IMR-90 (cell line): Measurements from ENCODE around the gene OTUB2. TPM values are rescaled to one million over a fixed set of nuclear protein-coding genes. Genes with fewer than 3 reads are reported as not detected.

Experiments
- ATAC-seq: fragments of 200-7000 bp; cut with Tn5 transposase; 2 replicates; pipeline ENCODE4 v1.9.1; 2020; ENCODE audit warnings: low read depth, mild to moderate bottlenecking, moderate library complexity
- BruUV-seq: library from RNA; stranded (reverse); fragments of 400-500 nt; replicated peaks from 2 replicates; lab custom pipeline; 2021; lab: Mats Ljungman, UMichigan
- CTCF ChIA-PET: fragments of 300-600 bp; formaldehyde crosslinking; extraction: SDS; loops from one replicate; lab custom pipeline; 2021; ENCODE audit warnings: antibody characterized with exemption; lab: Yijun Ruan, JAX
- POLR2A ChIA-PET: fragments of 300-600 bp; sonication (Branson Sonifier 250); formaldehyde crosslinking; loops from one replicate; lab custom pipeline; 2022; ENCODE audit warnings: antibody characterized with exemption; ENCODE audit not compliant: unreplicated experiment; lab: Charles Lee
- DNase-seq: peaks from one replicate; pipeline ENCODE4 v3.0.0; 2013
- H2AFZ ChIP-seq: replicated peaks from 2 replicates; pipeline ENCODE3; 2013; ENCODE audit warnings: low read length, mild to moderate bottlenecking; ENCODE audit not compliant: poor library complexity
- H2AK5ac ChIP-seq: 2 replicates; pipeline ENCODE4 v1.6.1; 2013; ENCODE audit warnings: low read depth, low read length, inconsistent platforms
- H2AK9ac ChIP-seq: replicated peaks from 2 replicates; pipeline ENCODE3; 2013; ENCODE audit warnings: mild to moderate bottlenecking, low read depth, low read length, moderate library complexity; ENCODE audit not compliant: poor library complexity
- H2BK120ac ChIP-seq: 2 replicates; pipeline ENCODE4 v1.6.1; 2013; ENCODE audit warnings: low read depth, low read length, inconsistent platforms
- H2BK15ac ChIP-seq: 3 replicates; pipeline ENCODE4 v1.6.1; 2013; ENCODE audit warnings: low read depth, low read length, inconsistent platforms
- H2BK20ac ChIP-seq: 2 replicates; pipeline ENCODE4 v1.6.1; 2013; ENCODE audit warnings: low read depth, mild to moderate bottlenecking, inconsistent platforms, low read length, moderate library complexity
- H2BK5ac ChIP-seq: 2 replicates; pipeline ENCODE4 v1.6.1; 2013; ENCODE audit warnings: mild to moderate bottlenecking, low read depth, low read length, inconsistent platforms; ENCODE audit not compliant: poor library complexity, severe bottlenecking
- H3K14ac ChIP-seq: replicated peaks from 2 replicates; pipeline ENCODE4 v1.6.1; 2013; ENCODE audit warnings: low read depth, low read length, inconsistent platforms
- H3K18ac ChIP-seq: 2 replicates; pipeline ENCODE4 v1.6.1; 2013; ENCODE audit warnings: low read depth, low read length, control low read depth
- H3K23ac ChIP-seq: 2 replicates; pipeline ENCODE4 v1.6.1; 2013; ENCODE audit warnings: low read depth, low read length, inconsistent platforms
- H3K27ac ChIP-seq: 2 replicates; pipeline ENCODE4 v1.5.1; 2013; ENCODE audit warnings: mild to moderate bottlenecking, control low read depth, low read length; ENCODE audit not compliant: insufficient read depth
- H3K27me3 ChIP-seq: 2 replicates; pipeline ENCODE4 v1.6.1; 2013; ENCODE audit warnings: low read length; ENCODE audit not compliant: control insufficient read depth, insufficient read depth
- H3K36me3 ChIP-seq: 2 replicates; pipeline ENCODE4 v1.6.1; 2013; ENCODE audit warnings: low read length, mixed read lengths; ENCODE audit not compliant: control insufficient read depth, insufficient read depth
- H3K4ac ChIP-seq: 2 replicates; pipeline ENCODE4 v1.6.1; 2013; ENCODE audit warnings: low read depth, low read length, inconsistent platforms
- H3K4me1 ChIP-seq: 2 replicates; pipeline ENCODE4 v1.6.1; 2013; ENCODE audit warnings: low read length, mixed read lengths; ENCODE audit not compliant: control insufficient read depth, insufficient read depth
- H3K4me2 ChIP-seq: 2 replicates; pipeline ENCODE4 v1.6.1; 2013; ENCODE audit warnings: low read depth, mild to moderate bottlenecking, control low read depth, low read length, moderate library complexity
- H3K4me3 ChIP-seq: 2 replicates; pipeline ENCODE4 v1.5.1; 2013; ENCODE audit warnings: low read depth, mild to moderate bottlenecking, control low read depth, low read length, moderate library complexity; ENCODE audit not compliant: insufficient read depth
- H3K56ac ChIP-seq: 2 replicates; pipeline ENCODE4 v1.6.1; 2013; ENCODE audit warnings: low read length, inconsistent platforms; ENCODE audit not compliant: insufficient read depth; ENCODE audit errors: extremely low read depth
- H3K79me1 ChIP-seq, 2 experiments: 2 replicates each; pipeline ENCODE4 v1.6.1; 2013; ENCODE audit warnings: low read length in 2 of 2, inconsistent platforms in 1 of 2, low read depth in 1 of 2
- H3K9ac ChIP-seq: 2 replicates; pipeline ENCODE4 v1.6.1; 2013; ENCODE audit warnings: low read depth, low read length, control low read depth
- H3K9me1 ChIP-seq: 2 replicates; pipeline ENCODE4 v1.6.1; 2013; ENCODE audit warnings: low read length, inconsistent platforms; ENCODE audit not compliant: insufficient read depth
- H3K9me3 ChIP-seq: 2 replicates; pipeline ENCODE4 v1.6.1; 2013; ENCODE audit warnings: low read length; ENCODE audit not compliant: control insufficient read depth, insufficient read depth
- H4K20me1 ChIP-seq: 2 replicates; pipeline ENCODE4 v1.6.1; 2013; ENCODE audit warnings: low read length, inconsistent platforms; ENCODE audit not compliant: insufficient read depth
- H4K5ac ChIP-seq: 2 replicates; pipeline ENCODE4 v1.6.1; 2013; ENCODE audit warnings: mild to moderate bottlenecking, low read depth, low read length, control low read depth
- H4K8ac ChIP-seq, 2 experiments: 2 replicates each; pipeline ENCODE4 v1.6.1; 2013; ENCODE audit warnings: low read depth in 2 of 2, low read length in 2 of 2, control low read depth in 1 of 2, inconsistent platforms in 1 of 2
- H4K91ac ChIP-seq: 2 replicates; pipeline ENCODE4 v1.6.1; 2013; ENCODE audit warnings: low read depth, low read length, inconsistent platforms; ENCODE audit not compliant: insufficient read depth
- BHLHE40 ChIP-seq: fragments of 150-350 bp; IDR thresholded peaks from 2 replicates; pipeline ENCODE4 v1.6.1; 2016; ENCODE audit warnings: mild to moderate bottlenecking, low read depth, low read length
- CEBPB ChIP-seq: IDR thresholded peaks from 2 replicates; pipeline ENCODE4 v1.6.1; 2012; ENCODE audit warnings: low read depth, low read length, improper control_type of control experiment
- CHD1 ChIP-seq: IDR thresholded peaks from 2 replicates; pipeline ENCODE4 v1.6.1; 2012; ENCODE audit warnings: low read depth, low read length, improper control_type of control experiment
- FOS ChIP-seq: fragments of 150-350 bp; IDR thresholded peaks from 2 replicates; pipeline ENCODE4 v1.6.1; 2016; ENCODE audit warnings: low read depth, low read length
- MAZ ChIP-seq: IDR thresholded peaks from 2 replicates; pipeline ENCODE4 v1.6.1; 2012; ENCODE audit warnings: low read depth, mild to moderate bottlenecking, low read length, improper control_type of control experiment, moderate library complexity, borderline replicate concordance
- MXI1 ChIP-seq: IDR thresholded peaks from 2 replicates; pipeline ENCODE4 v1.6.1; 2012; ENCODE audit warnings: low read depth, mild to moderate bottlenecking, low read length, moderate library complexity, borderline replicate concordance
- NFE2L2 ChIP-seq: fragments of 150-350 bp; IDR thresholded peaks from 2 replicates; pipeline ENCODE4 v1.6.1; 2016; ENCODE audit warnings: low read depth, mild to moderate bottlenecking, low read length
- POLR2A ChIP-seq: IDR thresholded peaks from 2 replicates; pipeline ENCODE4 v1.6.1; 2012; ENCODE audit warnings: mild to moderate bottlenecking, low read depth, low read length
- RAD21 ChIP-seq: IDR thresholded peaks from 2 replicates; pipeline ENCODE4 v1.6.1; 2012; ENCODE audit warnings: low read length, improper control_type of control experiment
- RCOR1 ChIP-seq: IDR thresholded peaks from 2 replicates; pipeline ENCODE4 v1.6.1; 2012; ENCODE audit warnings: mild to moderate bottlenecking, low read length, improper control_type of control experiment; ENCODE audit not compliant: insufficient replicate concordance
- RFX5 ChIP-seq: IDR thresholded peaks from 2 replicates; pipeline ENCODE4 v1.8.0; 2012; ENCODE audit warnings: low read depth, mild to moderate bottlenecking, low read length, moderate library complexity
- SMC3 ChIP-seq: fragments of 150-350 bp; IDR thresholded peaks from 2 replicates; pipeline ENCODE4 v1.6.1; 2016; ENCODE audit warnings: low read depth, mild to moderate bottlenecking, antibody characterized with exemption, low read length, moderate library complexity
- USF2 ChIP-seq: fragments of 150-350 bp; IDR thresholded peaks from 2 replicates; pipeline ENCODE4 v1.6.1; 2017; ENCODE audit warnings: mild to moderate bottlenecking, antibody characterized with exemption, low read length, low read depth
- WGBS, 2 experiments: methylation state at CpG; one replicate each; pipeline versions ENCODE4 v1.1.5 to v1.1.7; 2013; ENCODE audit warnings: missing lambda C conversion rate in 2 of 2; ENCODE audit not compliant: insufficient read length in 1 of 2; ENCODE audit errors: extremely low coverage in 2 of 2; 5-methylcytosine and 5-hydroxymethylcytosine counted together
- dilution Hi-C: fragments of 300-500 bp; cut with HindIII; formaldehyde crosslinking; loops from one replicate; pipeline ENCODE4 v1.14.3; 2018; ENCODE audit warnings: low sequenced_read_pairs; ENCODE audit not compliant: unreplicated experiment
- in situ Hi-C: fragments of 300-500 bp; cut with MboI; formaldehyde crosslinking; loops from 3 replicates; pipeline ENCODE4 v1.14.3; 2019; ENCODE audit warnings: low sequenced_read_pairs, inconsistent platforms, mixed read lengths
- intact Hi-C: fragments of 100-400 bp; cut with micrococcal nuclease; formaldehyde crosslinking; loops from 2 replicates; pipeline ENCODE4 v1.10.0; 2022
- polyA plus RNA-seq, 3 experiments: library from polyadenylated mRNA; depleted of rRNA; stranded (reverse); fragments of >200 nt; gene quantifications; 2 replicates each; pipeline ENCODE4 v1.2.3, GENCODE V29; 2012; ENCODE audit warnings: low replicate concordance in 1 of 3
- total RNA-seq: library from RNA; depleted of rRNA; stranded (reverse); fragments of >200 nt; gene quantifications from 2 replicates; pipeline ENCODE4 v1.2.3, GENCODE V29; 2012
- TF ChIP-seq, protein P1 (sequence below): conservative IDR thresholded peaks from 2 replicates; pipeline ENCODE4 v1.5.1; 2012; ENCODE audit warnings: mild to moderate bottlenecking, low read depth, low read length, improper control_type of control experiment

The OTUB2 gene
- total and polyA plus RNA-seq, 2 of the 4 experiments (the other 2 are of a cell fraction) = 1.1 to 2.5 TPM

GRCh38 chr14:94020267-94020666, 5.9 kb upstream of the OTUB2 start:
- Histone ChIP-seq H2BK120ac (no peak overlapping the region), H4K5ac (no peak overlapping the region), H4K91ac (no peak overlapping the region), H2AK5ac (no peak overlapping the region), H3K9ac (no peak overlapping the region), H3K4me2 (no peak overlapping the region), H3K9me3 (no peaks in the 10 kb centered on the region), H2BK20ac (no peak overlapping the region), H2BK5ac (no peak overlapping the region), H4K20me1 (no peaks in the 10 kb centered on the region), H4K8ac (no peak overlapping the region), H3K4me1 (no peaks in the 10 kb centered on the region), H3K4me3 (no peak overlapping the region), H3K36me3 (no peaks in the 10 kb centered on the region), H3K9me1 (no peaks in the 10 kb centered on the region), H3K4ac (no peak overlapping the region), H3K14ac (no peak overlapping the region), H3K56ac (no peak overlapping the region), H3K23ac (no peak overlapping the region), H2BK15ac (no peak overlapping the region), H3K27me3 (peaks cover 25% of the 10 kb centered on the region), H3K27ac (no peak overlapping the region), H3K79me1 (no peaks in the 10 kb centered on the region), H3K18ac (no peak overlapping the region), H2AFZ (peak overlapping the region; percentile 1), H2AK9ac (no peak overlapping the region)
- intact Hi-C loops (no loop called here), in situ Hi-C loops (no loop called here), dilution Hi-C loops (no loop called here)
- ChIA-PET CTCF (interaction anchor here (1.6 kb wide), 1 partner anchor 80 kb away, joined by 4 read pairs; no protein-coding TSS in a partner anchor), POLR2A (no interaction called here)
- 68% methylated on average over 4 of the region's 4 CpGs; no CpG with 5 or more reads in 1 of the 2 experiments for WGBS, 2 experiments
- DNase-seq (no peak), ATAC-seq (no peak)
- TF ChIP-seq BHLHE40 = no peak
- no peak for TF ChIP-seq RFX5
- no peak for TF ChIP-seq SMC3
- TF ChIP-seq, protein P1, sequence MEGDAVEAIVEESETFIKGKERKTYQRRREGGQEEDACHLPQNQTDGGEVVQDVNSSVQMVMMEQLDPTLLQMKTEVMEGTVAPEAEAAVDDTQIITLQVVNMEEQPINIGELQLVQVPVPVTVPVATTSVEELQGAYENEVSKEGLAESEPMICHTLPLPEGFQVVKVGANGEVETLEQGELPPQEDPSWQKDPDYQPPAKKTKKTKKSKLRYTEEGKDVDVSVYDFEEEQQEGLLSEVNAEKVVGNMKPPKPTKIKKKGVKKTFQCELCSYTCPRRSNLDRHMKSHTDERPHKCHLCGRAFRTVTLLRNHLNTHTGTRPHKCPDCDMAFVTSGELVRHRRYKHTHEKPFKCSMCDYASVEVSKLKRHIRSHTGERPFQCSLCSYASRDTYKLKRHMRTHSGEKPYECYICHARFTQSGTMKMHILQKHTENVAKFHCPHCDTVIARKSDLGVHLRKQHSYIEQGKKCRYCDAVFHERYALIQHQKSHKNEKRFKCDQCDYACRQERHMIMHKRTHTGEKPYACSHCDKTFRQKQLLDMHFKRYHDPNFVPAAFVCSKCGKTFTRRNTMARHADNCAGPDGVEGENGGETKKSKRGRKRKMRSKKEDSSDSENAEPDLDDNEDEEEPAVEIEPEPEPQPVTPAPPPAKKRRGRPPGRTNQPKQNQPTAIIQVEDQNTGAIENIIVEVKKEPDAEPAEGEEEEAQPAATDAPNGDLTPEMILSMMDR = no peak
- TF ChIP-seq RCOR1 = no peak
- no peak for TF ChIP-seq POLR2A
- no peak for TF ChIP-seq NFE2L2
- TF ChIP-seq CEBPB = no peak
- TF ChIP-seq CHD1 = no peak
- TF ChIP-seq USF2 = no peak
- TF ChIP-seq RAD21 = no peak
- TF ChIP-seq MXI1 = no peak
- TF ChIP-seq MAZ = no peak
- TF ChIP-seq FOS = no peak
- no TSS peak for BruUV-seq
